ENCODE data around the gene DIRAS1. TPM values are rescaled to one million over a fixed set of nuclear protein-coding genes. Genes with fewer than 3 reads are reported as not detected.

The DIRAS1 gene
- total RNA-seq, 1 experiment from 2014 or later, result 25.0 TPM

- no peaks in the 10 kb centered on the region for H3K4me1 Mint-ChIP-seq
- H3K27me3 Mint-ChIP-seq (ENCODE audit: low read depth), result no peaks in the 10 kb centered on the region
- TF ChIP-seq ZSCAN18 (CRISPR knock-in tag; IDR thresholded peaks at IDR 0.05) (no peak), IRF1 (CRISPR knock-in tag; IDR thresholded peaks at IDR 0.05) (no peak), ZNF317 (CRISPR knock-in tag; IDR thresholded peaks at IDR 0.05; ENCODE audit: borderline replicate concordance, low read depth) (no peak), TCF7 (CRISPR knock-in tag; IDR thresholded peaks at IDR 0.05; ENCODE audit: low read depth) (no peak), OVOL2 (CRISPR knock-in tag; IDR thresholded peaks at IDR 0.05; ENCODE audit: borderline replicate concordance) (no peak), CTCF (IDR thresholded peaks at IDR 0.05) (no peak), MAX (CRISPR knock-in tag; IDR thresholded peaks at IDR 0.05) (no peak), CREB1 (CRISPR knock-in tag; IDR thresholded peaks at IDR 0.05) (no peak), NFATC4 (CRISPR knock-in tag; IDR thresholded peaks at IDR 0.05) (no peak), ATF3 (CRISPR knock-in tag; conservative IDR thresholded peaks at IDR 0.05) (no peak), JAZF1 (CRISPR knock-in tag; IDR thresholded peaks at IDR 0.05) (no peak)
- H3K27ac Mint-ChIP-seq, result no peak overlapping the region
- no peak for DNase-seq (ENCODE audit: low spot score)
- H3K9me3 Mint-ChIP-seq, result no peaks in the 10 kb centered on the region
- ChIA-PET CTCF (no interaction called here), POLR2A (no interaction called here)
- no peaks in the 10 kb centered on the region for H3K36me3 Mint-ChIP-seq
- H3K4me3 Mint-ChIP-seq, result no peak overlapping the region
- ATAC-seq, result no peak
These were observed 27.0 kb downstream of the DIRAS1 start for GRCh38 chr19:2694196-2694595.

- H3K36me3 Mint-ChIP-seq, result no peaks in the 10 kb centered on the region
- ChIA-PET CTCF (no interaction called here), POLR2A (no interaction called here)
- DNase-seq (ENCODE audit: low spot score) (no peak), ATAC-seq (no peak)
- no peak overlapping the region for H3K4me3 Mint-ChIP-seq
- no peaks in the 10 kb centered on the region for H3K9me3 Mint-ChIP-seq
- H3K27me3 Mint-ChIP-seq (ENCODE audit: low read depth), result no peaks in the 10 kb centered on the region
- H3K4me1 Mint-ChIP-seq, result no peaks in the 10 kb centered on the region
- H3K27ac Mint-ChIP-seq, result no peak overlapping the region
- TF ChIP-seq ZNF263 (CRISPR knock-in tag; IDR thresholded peaks at IDR 0.05; ENCODE audit: low read depth), result no peak
- TF ChIP-seq ZNF219 (CRISPR knock-in tag; IDR thresholded peaks at IDR 0.05; ENCODE audit: borderline replicate concordance), result no peak
- no peak for TF ChIP-seq CTCF (IDR thresholded peaks at IDR 0.05)
- TF ChIP-seq FOXP4 (CRISPR knock-in tag; IDR thresholded peaks at IDR 0.05), result no peak
- TF ChIP-seq NR2C2 (CRISPR knock-in tag; IDR thresholded peaks at IDR 0.05), result no peak
- no peak for TF ChIP-seq ZNF121 (CRISPR knock-in tag; IDR thresholded peaks at IDR 0.05)
- TF ChIP-seq FOXP1 (CRISPR knock-in tag; IDR thresholded peaks at IDR 0.05; ENCODE audit: borderline replicate concordance), result no peak
- no peak for TF ChIP-seq ERG (CRISPR knock-in tag; IDR thresholded peaks at IDR 0.05)
- TF ChIP-seq SP1 (CRISPR knock-in tag; conservative IDR thresholded peaks at IDR 0.05), result no peak
- TF ChIP-seq ATF3 (CRISPR knock-in tag; conservative IDR thresholded peaks at IDR 0.05), result no peak
- TF ChIP-seq ZMAT4 (CRISPR knock-in tag; IDR thresholded peaks at IDR 0.05), result no peak
- no peak for TF ChIP-seq MXD4 (CRISPR knock-in tag; IDR thresholded peaks at IDR 0.05; ENCODE audit: borderline replicate concordance)
- TF ChIP-seq CREB1 (CRISPR knock-in tag; IDR thresholded peaks at IDR 0.05), result no peak
- no peak for TF ChIP-seq ZSCAN18 (CRISPR knock-in tag; IDR thresholded peaks at IDR 0.05)
These were observed 27.5 kb downstream of the DIRAS1 start for GRCh38 chr19:2693492-2694160.

Measured in WTC11 (cell line).